ENCODE data around the gene PIH1D1.

The PIH1D1 gene

GRCh38 chr19:49486232-49486631 is 34.6 kb upstream of the PIH1D1 start:
- TF ChIP-seq CTCF (IDR thresholded peaks at IDR 0.05), result no peak
- Histone ChIP-seq H3K27me3 (no peaks in the 10 kb centered on the region), H3K4me1 (ENCODE audit: control insufficient read depth in 1 of 2, insufficient read depth in 1 of 2, low read depth in 1 of 2, low read length in 1 of 2) (peaks cover 21 to 24% of the 10 kb centered on the region in 2 experiments), H3K36me3 (peaks cover 20% of the 10 kb centered on the region), H3K27ac (no peak overlapping the region), H3K9me3 (no peaks in the 10 kb centered on the region), H3K4me3 (ENCODE audit: low read depth in 1 of 2, low read length in 1 of 2) (no peak overlapping the region)

- H3K36me3 ChIP-seq, result no peaks in the 10 kb centered on the region
- H3K4me3 ChIP-seq (ENCODE audit: low read depth in 1 of 2, low read length in 1 of 2), result no peak overlapping the region
These were observed 29.5 kb upstream of the PIH1D1 start for GRCh38 chr19:49481020-49481683.

GRCh38 chr19:49479975-49480628 is 28.5 kb upstream of the PIH1D1 start:
- Histone ChIP-seq H3K27me3 (peaks cover 4% of the 10 kb centered on the region), H3K9me3 (no peaks in the 10 kb centered on the region), H3K27ac (no peak overlapping the region), H3K4me1 (ENCODE audit: control insufficient read depth in 1 of 2, insufficient read depth in 1 of 2, low read depth in 1 of 2, low read length in 1 of 2) (peaks cover 0 to 8% of the 10 kb centered on the region in 2 experiments), H3K36me3 (no peaks in the 10 kb centered on the region), H3K4me3 (ENCODE audit: low read depth in 1 of 2, low read length in 1 of 2) (no peak overlapping the region)
- TF ChIP-seq CTCF (IDR thresholded peaks at IDR 0.05), result no peak

More at GRCh38 chr19:49481020-49481683, 29.5 kb upstream of the PIH1D1 start:
- no peak for TF ChIP-seq CTCF (IDR thresholded peaks at IDR 0.05)
- Histone ChIP-seq H3K27ac (no peak overlapping the region), H3K4me1 (ENCODE audit: control insufficient read depth in 1 of 2, insufficient read depth in 1 of 2, low read depth in 1 of 2, low read length in 1 of 2) (peaks cover 0 to 8% of the 10 kb centered on the region in 2 experiments), H3K9me3 (no peaks in the 10 kb centered on the region), H3K27me3 (no peaks in the 10 kb centered on the region)

GRCh38 chr19:49475995-49476880 is 24.6 kb upstream of the PIH1D1 start:
- Histone ChIP-seq H3K36me3 (no peaks in the 10 kb centered on the region), H3K9me3 (no peaks in the 10 kb centered on the region), H3K27ac (no peak overlapping the region), H3K27me3 (peaks cover 8% of the 10 kb centered on the region), H3K4me1 (ENCODE audit: control insufficient read depth in 1 of 2, insufficient read depth in 1 of 2, low read depth in 1 of 2, low read length in 1 of 2) (peaks cover 11 to 20% of the 10 kb centered on the region in 2 experiments), H3K4me3 (ENCODE audit: low read depth in 1 of 2, low read length in 1 of 2) (no peak overlapping the region)
- TF ChIP-seq CTCF (IDR thresholded peaks at IDR 0.05), result no peak

- Histone ChIP-seq H3K27me3 (peaks cover 8% of the 10 kb centered on the region), H3K4me3 (ENCODE audit: low read depth in 1 of 2, low read length in 1 of 2) (no peak overlapping the region), H3K36me3 (no peaks in the 10 kb centered on the region), H3K4me1 (ENCODE audit: control insufficient read depth in 1 of 2, insufficient read depth in 1 of 2, low read depth in 1 of 2, low read length in 1 of 2) (peaks cover 11 to 20% of the 10 kb centered on the region in 2 experiments), H3K9me3 (no peaks in the 10 kb centered on the region), H3K27ac (no peak overlapping the region)
- TF ChIP-seq CTCF (IDR thresholded peaks at IDR 0.05), result no peak
These were observed 23.7 kb upstream of the PIH1D1 start for GRCh38 chr19:49475191-49475917.

All from neutrophil (primary cell).